SK-N-SH treated with all-trans-retinoic acid at 6 μM for 48 hours (cell line): ENCODE measurements around the gene E2F6.

Experiments used
- ATAC-seq: fragments of 200-7000 bp; cut with Tn5 transposase; 3 replicates; pipeline ENCODE4 v1.9.1; 2020; ENCODE audit warnings: mild to moderate bottlenecking, moderate library complexity
- BACH2 ChIP-seq: fragments of 250-450 bp; sonication (Bioruptor Pico); IDR thresholded peaks from 2 replicates; pipeline ENCODE4 v1.9.0; 2021; ENCODE audit warnings: mild to moderate bottlenecking, borderline replicate concordance
- CSDC2 ChIP-seq: fragments of 250-450 bp; sonication (Bioruptor Pico); IDR thresholded peaks from 2 replicates; pipeline ENCODE4 v1.5.0; 2020; ENCODE audit warnings: mild to moderate bottlenecking, moderate library complexity
- ESRRG ChIP-seq: fragments of 250-450 bp; sonication (Bioruptor Pico); IDR thresholded peaks from 2 replicates; pipeline ENCODE4 v1.6.1; 2021; ENCODE audit warnings: mild to moderate bottlenecking
- GLIS3 ChIP-seq: fragments of 250-450 bp; sonication (Bioruptor Pico); IDR thresholded peaks from 2 replicates; pipeline ENCODE4 v1.5.0; 2020; ENCODE audit warnings: mild to moderate bottlenecking, moderate library complexity
- ISL1 ChIP-seq: fragments of 250-450 bp; sonication (Bioruptor Pico); IDR thresholded peaks from 2 replicates; pipeline ENCODE4 v2.1.2; 2022; ENCODE audit warnings: mild to moderate bottlenecking, moderate library complexity
- OSR1 ChIP-seq: fragments of 250-450 bp; sonication (Bioruptor Pico); IDR thresholded peaks from 2 replicates; pipeline ENCODE4 v1.8.0; 2022; ENCODE audit warnings: moderate library complexity, mild to moderate bottlenecking, inconsistent platforms
- PPARA ChIP-seq: fragments of 250-450 bp; sonication (Bioruptor Pico); IDR thresholded peaks from 2 replicates; pipeline ENCODE4 v1.5.0; 2020; ENCODE audit warnings: mild to moderate bottlenecking, borderline replicate concordance
- RARB ChIP-seq: fragments of 250-450 bp; sonication (Bioruptor Pico); IDR thresholded peaks from 2 replicates; pipeline ENCODE4 v1.8.0; 2021; ENCODE audit warnings: mild to moderate bottlenecking, moderate library complexity
- SNAI2 ChIP-seq: fragments of 250-450 bp; sonication (Bioruptor Pico); IDR thresholded peaks from 2 replicates; pipeline ENCODE4 v1.5.0; 2020; ENCODE audit warnings: mild to moderate bottlenecking, moderate library complexity
- TOX ChIP-seq: fragments of 250-450 bp; sonication (Bioruptor Pico); IDR thresholded peaks from 2 replicates; pipeline ENCODE4 v1.8.0; 2021; ENCODE audit warnings: mild to moderate bottlenecking, moderate library complexity, borderline replicate concordance
- ZFP30 ChIP-seq: fragments of 450-650 bp; formaldehyde crosslinking; IDR thresholded peaks from 2 replicates; pipeline ENCODE4 v1.5.0; 2022; ENCODE audit warnings: mild to moderate bottlenecking, moderate library complexity
- ZNF565 ChIP-seq: fragments of 450-650 bp; formaldehyde crosslinking; conservative IDR thresholded peaks from 2 replicates; pipeline ENCODE4 v1.5.0; 2020; ENCODE audit warnings: low read depth, mild to moderate bottlenecking, moderate library complexity
- ZNF8 ChIP-seq: fragments of 450-650 bp; formaldehyde crosslinking; IDR thresholded peaks from 2 replicates; pipeline ENCODE4 v1.5.0; 2020; ENCODE audit warnings: mild to moderate bottlenecking, moderate library complexity
- TF ChIP-seq, protein P1 (sequence below): fragments of 250-450 bp; sonication (Bioruptor Pico); IDR thresholded peaks from 2 replicates; pipeline ENCODE4 v1.8.0; 2020; ENCODE audit warnings: mild to moderate bottlenecking, moderate library complexity, borderline replicate concordance
- TF ChIP-seq, protein P2 (sequence below): fragments of 250-450 bp; sonication (Bioruptor Pico); IDR thresholded peaks from 2 replicates; pipeline ENCODE4 v1.5.0; 2020; ENCODE audit warnings: mild to moderate bottlenecking, moderate library complexity
- TF ChIP-seq, protein P3 (sequence below): fragments of 250-450 bp; sonication (Bioruptor Pico); IDR thresholded peaks from 2 replicates; pipeline ENCODE4 v1.5.1; 2020; ENCODE audit warnings: low read depth, mild to moderate bottlenecking, moderate library complexity
- TF ChIP-seq, protein P4 (sequence below): fragments of 250-450 bp; sonication (Bioruptor Pico); IDR thresholded peaks from 2 replicates; pipeline ENCODE4 v1.5.1; 2021; ENCODE audit warnings: mild to moderate bottlenecking, moderate library complexity
- TF ChIP-seq, protein P5 (sequence below): fragments of 250-450 bp; sonication (Bioruptor Pico); IDR thresholded peaks from 2 replicates; pipeline ENCODE4 v1.8.0; 2021; ENCODE audit warnings: low read depth, mild to moderate bottlenecking, moderate library complexity, borderline replicate concordance

The E2F6 gene

GRCh38 chr2:11481789-11482472 lies 16.0 kb upstream of the E2F6 start:
- TF ChIP-seq ESRRG (no peak), TOX (CRISPR knock-in tag) (no peak), SNAI2 (CRISPR knock-in tag) (no peak), ZNF8 (CRISPR knock-in tag) (no peak), PPARA (CRISPR knock-in tag) (no peak), CSDC2 (CRISPR knock-in tag) (no peak), GLIS3 (CRISPR knock-in tag) (no peak), ZNF565 (CRISPR knock-in tag) (no peak), BACH2 (CRISPR knock-in tag) (no peak), OSR1 (no peak), RARB (CRISPR knock-in tag) (no peak)
- TF ChIP-seq, protein P1, sequence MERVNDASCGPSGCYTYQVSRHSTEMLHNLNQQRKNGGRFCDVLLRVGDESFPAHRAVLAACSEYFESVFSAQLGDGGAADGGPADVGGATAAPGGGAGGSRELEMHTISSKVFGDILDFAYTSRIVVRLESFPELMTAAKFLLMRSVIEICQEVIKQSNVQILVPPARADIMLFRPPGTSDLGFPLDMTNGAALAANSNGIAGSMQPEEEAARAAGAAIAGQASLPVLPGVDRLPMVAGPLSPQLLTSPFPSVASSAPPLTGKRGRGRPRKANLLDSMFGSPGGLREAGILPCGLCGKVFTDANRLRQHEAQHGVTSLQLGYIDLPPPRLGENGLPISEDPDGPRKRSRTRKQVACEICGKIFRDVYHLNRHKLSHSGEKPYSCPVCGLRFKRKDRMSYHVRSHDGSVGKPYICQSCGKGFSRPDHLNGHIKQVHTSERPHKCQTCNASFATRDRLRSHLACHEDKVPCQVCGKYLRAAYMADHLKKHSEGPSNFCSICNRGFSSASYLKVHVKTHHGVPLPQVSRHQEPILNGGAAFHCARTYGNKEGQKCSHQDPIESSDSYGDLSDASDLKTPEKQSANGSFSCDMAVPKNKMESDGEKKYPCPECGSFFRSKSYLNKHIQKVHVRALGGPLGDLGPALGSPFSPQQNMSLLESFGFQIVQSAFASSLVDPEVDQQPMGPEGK (CRISPR knock-in tag), result no peak
- TF ChIP-seq, protein P2, sequence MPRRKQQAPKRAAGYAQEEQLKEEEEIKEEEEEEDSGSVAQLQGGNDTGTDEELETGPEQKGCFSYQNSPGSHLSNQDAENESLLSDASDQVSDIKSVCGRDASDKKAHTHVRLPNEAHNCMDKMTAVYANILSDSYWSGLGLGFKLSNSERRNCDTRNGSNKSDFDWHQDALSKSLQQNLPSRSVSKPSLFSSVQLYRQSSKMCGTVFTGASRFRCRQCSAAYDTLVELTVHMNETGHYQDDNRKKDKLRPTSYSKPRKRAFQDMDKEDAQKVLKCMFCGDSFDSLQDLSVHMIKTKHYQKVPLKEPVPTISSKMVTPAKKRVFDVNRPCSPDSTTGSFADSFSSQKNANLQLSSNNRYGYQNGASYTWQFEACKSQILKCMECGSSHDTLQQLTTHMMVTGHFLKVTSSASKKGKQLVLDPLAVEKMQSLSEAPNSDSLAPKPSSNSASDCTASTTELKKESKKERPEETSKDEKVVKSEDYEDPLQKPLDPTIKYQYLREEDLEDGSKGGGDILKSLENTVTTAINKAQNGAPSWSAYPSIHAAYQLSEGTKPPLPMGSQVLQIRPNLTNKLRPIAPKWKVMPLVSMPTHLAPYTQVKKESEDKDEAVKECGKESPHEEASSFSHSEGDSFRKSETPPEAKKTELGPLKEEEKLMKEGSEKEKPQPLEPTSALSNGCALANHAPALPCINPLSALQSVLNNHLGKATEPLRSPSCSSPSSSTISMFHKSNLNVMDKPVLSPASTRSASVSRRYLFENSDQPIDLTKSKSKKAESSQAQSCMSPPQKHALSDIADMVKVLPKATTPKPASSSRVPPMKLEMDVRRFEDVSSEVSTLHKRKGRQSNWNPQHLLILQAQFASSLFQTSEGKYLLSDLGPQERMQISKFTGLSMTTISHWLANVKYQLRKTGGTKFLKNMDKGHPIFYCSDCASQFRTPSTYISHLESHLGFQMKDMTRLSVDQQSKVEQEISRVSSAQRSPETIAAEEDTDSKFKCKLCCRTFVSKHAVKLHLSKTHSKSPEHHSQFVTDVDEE, result no peak
- TF ChIP-seq, protein P3, sequence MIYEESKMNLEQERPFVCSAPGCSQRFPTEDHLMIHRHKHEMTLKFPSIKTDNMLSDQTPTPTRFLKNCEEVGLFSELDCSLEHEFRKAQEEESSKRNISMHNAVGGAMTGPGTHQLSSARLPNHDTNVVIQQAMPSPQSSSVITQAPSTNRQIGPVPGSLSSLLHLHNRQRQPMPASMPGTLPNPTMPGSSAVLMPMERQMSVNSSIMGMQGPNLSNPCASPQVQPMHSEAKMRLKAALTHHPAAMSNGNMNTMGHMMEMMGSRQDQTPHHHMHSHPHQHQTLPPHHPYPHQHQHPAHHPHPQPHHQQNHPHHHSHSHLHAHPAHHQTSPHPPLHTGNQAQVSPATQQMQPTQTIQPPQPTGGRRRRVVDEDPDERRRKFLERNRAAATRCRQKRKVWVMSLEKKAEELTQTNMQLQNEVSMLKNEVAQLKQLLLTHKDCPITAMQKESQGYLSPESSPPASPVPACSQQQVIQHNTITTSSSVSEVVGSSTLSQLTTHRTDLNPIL (CRISPR knock-in tag), result no peak
- TF ChIP-seq, protein P4, sequence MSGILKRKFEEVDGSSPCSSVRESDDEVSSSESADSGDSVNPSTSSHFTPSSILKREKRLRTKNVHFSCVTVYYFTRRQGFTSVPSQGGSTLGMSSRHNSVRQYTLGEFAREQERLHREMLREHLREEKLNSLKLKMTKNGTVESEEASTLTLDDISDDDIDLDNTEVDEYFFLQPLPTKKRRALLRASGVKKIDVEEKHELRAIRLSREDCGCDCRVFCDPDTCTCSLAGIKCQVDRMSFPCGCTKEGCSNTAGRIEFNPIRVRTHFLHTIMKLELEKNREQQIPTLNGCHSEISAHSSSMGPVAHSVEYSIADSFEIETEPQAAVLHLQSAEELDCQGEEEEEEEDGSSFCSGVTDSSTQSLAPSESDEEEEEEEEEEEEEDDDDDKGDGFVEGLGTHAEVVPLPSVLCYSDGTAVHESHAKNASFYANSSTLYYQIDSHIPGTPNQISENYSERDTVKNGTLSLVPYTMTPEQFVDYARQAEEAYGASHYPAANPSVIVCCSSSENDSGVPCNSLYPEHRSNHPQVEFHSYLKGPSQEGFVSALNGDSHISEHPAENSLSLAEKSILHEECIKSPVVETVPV (CRISPR knock-in tag), result no peak
- no peak for ATAC-seq

DNA sequence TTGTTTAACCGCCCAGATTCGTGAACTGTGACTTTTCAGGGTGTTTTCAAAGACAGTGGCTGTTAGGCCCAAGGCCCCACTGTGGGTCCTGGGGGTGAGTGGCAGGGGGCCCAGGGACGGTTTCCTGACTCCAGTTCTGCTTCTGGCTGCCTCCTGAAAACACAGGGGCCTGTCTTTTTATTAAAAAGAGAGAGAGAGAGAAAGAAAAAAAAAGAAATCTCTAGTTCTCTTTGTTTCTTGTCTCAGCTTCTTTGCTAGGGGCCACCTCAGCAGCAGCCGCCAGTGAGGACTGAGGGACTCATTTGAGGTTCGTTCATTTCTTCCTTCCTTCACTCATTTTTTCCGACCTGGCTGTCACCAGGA lies 15.4 kb upstream of the E2F6 start:
- no peak for ATAC-seq
- TF ChIP-seq ESRRG (no peak), ZNF565 (CRISPR knock-in tag) (no peak), BACH2 (CRISPR knock-in tag) (no peak), OSR1 (no peak), ISL1 (CRISPR knock-in tag) (no peak), ZFP30 (CRISPR knock-in tag) (no peak), RARB (CRISPR knock-in tag) (no peak), CSDC2 (CRISPR knock-in tag) (no peak)
- TF ChIP-seq, protein P5, sequence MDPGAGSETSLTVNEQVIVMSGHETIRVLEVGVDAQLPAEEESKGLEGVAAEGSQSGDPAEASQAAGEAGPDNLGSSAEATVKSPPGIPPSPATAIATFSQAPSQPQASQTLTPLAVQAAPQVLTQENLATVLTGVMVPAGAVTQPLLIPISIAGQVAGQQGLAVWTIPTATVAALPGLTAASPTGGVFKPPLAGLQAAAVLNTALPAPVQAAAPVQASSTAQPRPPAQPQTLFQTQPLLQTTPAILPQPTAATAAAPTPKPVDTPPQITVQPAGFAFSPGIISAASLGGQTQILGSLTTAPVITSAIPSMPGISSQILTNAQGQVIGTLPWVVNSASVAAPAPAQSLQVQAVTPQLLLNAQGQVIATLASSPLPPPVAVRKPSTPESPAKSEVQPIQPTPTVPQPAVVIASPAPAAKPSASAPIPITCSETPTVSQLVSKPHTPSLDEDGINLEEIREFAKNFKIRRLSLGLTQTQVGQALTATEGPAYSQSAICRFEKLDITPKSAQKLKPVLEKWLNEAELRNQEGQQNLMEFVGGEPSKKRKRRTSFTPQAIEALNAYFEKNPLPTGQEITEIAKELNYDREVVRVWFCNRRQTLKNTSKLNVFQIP (CRISPR knock-in tag), result no peak
- TF ChIP-seq, protein P2, result no peak
